ENCODE data around the gene RAD51D.

RAD51D gene

DNA sequence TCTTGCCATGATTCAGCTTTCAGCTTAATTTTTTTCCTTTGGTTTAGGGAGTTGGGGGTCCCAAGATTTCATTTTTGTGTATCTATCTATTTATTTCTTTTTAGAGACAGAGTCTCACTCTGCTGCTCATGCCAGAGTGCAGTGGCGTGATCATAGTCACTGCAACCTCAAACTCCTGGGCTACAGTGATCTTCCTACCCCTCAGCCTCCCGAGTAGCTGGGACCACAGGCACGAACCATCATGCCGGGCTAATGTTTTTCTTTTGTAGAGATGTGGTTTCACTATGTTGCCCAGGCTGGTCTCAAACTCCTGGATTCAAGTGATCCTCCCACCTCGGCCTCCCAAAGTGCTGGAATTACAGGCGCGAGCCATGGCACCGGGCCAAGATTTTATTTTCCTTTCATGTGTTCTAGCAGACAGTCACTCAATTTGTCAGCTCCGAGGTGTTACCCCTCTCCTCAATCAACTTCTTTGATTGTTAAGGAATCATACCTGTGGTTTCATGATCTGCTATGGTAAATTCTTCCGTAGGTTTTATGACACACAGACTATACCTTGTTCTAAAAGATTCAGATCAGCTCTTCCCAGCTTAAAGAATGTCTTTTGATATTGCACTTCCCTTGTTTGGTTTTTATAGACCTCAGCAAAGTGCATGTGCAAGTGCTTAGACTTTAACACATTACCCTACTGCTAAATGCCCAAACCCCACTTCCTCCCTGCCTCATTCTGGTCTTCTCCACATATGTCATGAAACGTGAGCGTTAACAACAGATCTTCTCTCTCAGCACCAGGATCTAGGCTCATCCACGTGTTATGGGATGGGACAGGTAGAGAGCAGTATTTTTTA lies 40.9 kb upstream of the RAD51D start:
- Histone ChIP-seq H2BK12ac (ENCODE audit: low read length in 2 of 2) (no peak overlapping the region), H4K8ac (ENCODE audit: low read length) (no peak overlapping the region), H4K91ac (ENCODE audit: low read length) (no peak overlapping the region), H3K18ac (ENCODE audit: low read depth in 1 of 2, low read length in 2 of 2) (no peak overlapping the region), H3K4me1 (ENCODE audit: control insufficient read depth, insufficient read depth, low read depth, low read length) (no peaks in the 10 kb centered on the region), H3K79me1 (replicated peaks; ENCODE audit: low read length, poor library complexity, severe bottlenecking) (no peaks in the 10 kb centered on the region), H3K9ac (ENCODE audit: low read length) (no peak overlapping the region), H3K14ac (ENCODE audit: low read length in 2 of 2) (no peak overlapping the region), H3K23ac (ENCODE audit: low read length in 2 of 2) (no peak overlapping the region), H3K4me2 (ENCODE audit: low read length, poor library complexity, severe bottlenecking) (no peak overlapping the region), H3K27ac (ENCODE audit: low read length, poor library complexity, severe bottlenecking) (no peak overlapping the region), H3K4me3 (ENCODE audit: insufficient read depth in 1 of 2, low read depth in 1 of 2, low read length in 2 of 2) (no peak overlapping the region), H3K9me3 (ENCODE audit: control insufficient read depth, low read length) (no peaks in the 10 kb centered on the region), H3K27me3 (ENCODE audit: control insufficient read depth in 1 of 2, insufficient read depth in 1 of 2, low read length in 2 of 2) (peaks cover 21 to 23% of the 10 kb centered on the region in 2 experiments), H3K36me3 (ENCODE audit: control insufficient read depth in 1 of 2, insufficient read depth in 2 of 2, low read depth in 1 of 2, low read length in 2 of 2) (no peaks in the 10 kb centered on the region), H2AK5ac (ENCODE audit: low read length, severe bottlenecking) (no peak overlapping the region), H2BK120ac (ENCODE audit: low read depth, low read length) (no peak overlapping the region), H2BK15ac (ENCODE audit: low read depth, poor library complexity, severe bottlenecking) (no peak overlapping the region), H3K4ac (ENCODE audit: low read depth in 1 of 2, low read length in 2 of 2) (no peak overlapping the region), H2AFZ (ENCODE audit: low read depth, low read length) (no peak overlapping the region), H2BK5ac (ENCODE audit: low read depth, low read length, poor library complexity, severe bottlenecking) (no peak overlapping the region)
- WGBS = 77% methylated on average over 13 of the region's 13 CpGs
- no peak for DNase-seq

DNA sequence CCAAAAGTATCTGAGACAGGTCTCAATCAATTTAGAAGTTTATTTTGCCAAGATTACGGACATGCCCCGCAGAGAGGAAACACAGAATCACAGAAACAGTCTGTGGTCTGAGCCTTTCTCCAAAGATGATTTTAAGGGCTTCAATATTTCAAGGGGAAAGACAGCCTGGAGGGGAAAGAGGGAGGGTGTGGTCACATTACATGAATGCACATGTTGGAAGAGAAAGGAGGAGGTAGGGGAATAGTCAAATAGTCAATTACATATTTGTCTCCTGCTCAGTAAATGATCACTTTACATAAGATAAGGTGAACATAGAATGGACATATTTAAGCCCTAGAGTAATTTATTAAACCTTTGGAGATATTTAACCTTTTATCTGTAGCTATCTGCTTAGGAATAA lies 40.3 kb upstream of the RAD51D start:
- no peak overlapping the region for H3K14ac ChIP-seq (ENCODE audit: low read length in 2 of 2)
- H3K27ac ChIP-seq (ENCODE audit: low read length, poor library complexity, severe bottlenecking) = no peak overlapping the region
- no peak overlapping the region for H3K4me2 ChIP-seq (ENCODE audit: low read length, poor library complexity, severe bottlenecking)
- no peak overlapping the region for H3K18ac ChIP-seq (ENCODE audit: low read depth in 1 of 2, low read length in 2 of 2)
- H4K91ac ChIP-seq (ENCODE audit: low read length) = no peak overlapping the region
- no peaks in the 10 kb centered on the region for H3K9me3 ChIP-seq (ENCODE audit: control insufficient read depth, low read length)
- H3K9ac ChIP-seq (ENCODE audit: low read length) = no peak overlapping the region
- WGBS = 76% methylated on average over 2 of the region's 2 CpGs
- H3K79me1 ChIP-seq (replicated peaks; ENCODE audit: low read length, poor library complexity, severe bottlenecking) = no peaks in the 10 kb centered on the region
- H3K36me3 ChIP-seq (ENCODE audit: control insufficient read depth in 1 of 2, insufficient read depth in 2 of 2, low read depth in 1 of 2, low read length in 2 of 2) = no peaks in the 10 kb centered on the region
- no peak overlapping the region for H2BK15ac ChIP-seq (ENCODE audit: low read depth, poor library complexity, severe bottlenecking)
- H2BK12ac ChIP-seq (ENCODE audit: low read length in 2 of 2) = no peak overlapping the region
- no peak overlapping the region for H3K4ac ChIP-seq (ENCODE audit: low read depth in 1 of 2, low read length in 2 of 2)
- DNase-seq = no peak
- no peak overlapping the region for H3K23ac ChIP-seq (ENCODE audit: low read length in 2 of 2)
- peaks cover 21 to 23% of the 10 kb centered on the region in 2 experiments for H3K27me3 ChIP-seq (ENCODE audit: control insufficient read depth in 1 of 2, insufficient read depth in 1 of 2, low read length in 2 of 2)
- no peaks in the 10 kb centered on the region for H3K4me1 ChIP-seq (ENCODE audit: control insufficient read depth, insufficient read depth, low read depth, low read length)
- H2AFZ ChIP-seq (ENCODE audit: low read depth, low read length) = no peak overlapping the region
- H2AK5ac ChIP-seq (ENCODE audit: low read length, severe bottlenecking) = no peak overlapping the region
- H2BK120ac ChIP-seq (ENCODE audit: low read depth, low read length) = no peak overlapping the region
- no peak overlapping the region for H3K4me3 ChIP-seq (ENCODE audit: insufficient read depth in 1 of 2, low read depth in 1 of 2, low read length in 2 of 2)
- no peak overlapping the region for H4K8ac ChIP-seq (ENCODE audit: low read length)
- no peak overlapping the region for H2BK5ac ChIP-seq (ENCODE audit: low read depth, low read length, poor library complexity, severe bottlenecking)

DNA sequence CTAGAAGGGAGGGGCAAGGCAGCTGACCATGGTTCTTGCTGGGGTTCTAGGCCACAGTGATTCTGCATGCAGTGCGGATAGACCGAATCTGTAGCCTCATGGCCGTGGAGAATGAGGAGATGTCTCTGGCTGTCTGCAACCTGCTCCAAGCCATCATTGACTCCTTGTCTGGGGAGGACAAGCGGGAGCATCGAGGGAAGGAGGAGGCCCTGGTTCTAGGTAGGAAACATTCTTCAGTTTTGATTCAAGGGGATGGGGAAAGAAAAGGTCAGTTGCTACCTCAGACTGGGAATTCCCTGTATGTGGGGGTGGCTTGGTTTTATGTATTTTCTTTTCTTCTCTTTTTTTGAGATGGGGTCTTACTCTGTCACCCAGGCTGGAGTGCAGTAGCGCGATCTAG lies 35.6 kb upstream of the RAD51D start:
- Histone ChIP-seq H3K4me2 (ENCODE audit: low read length, poor library complexity, severe bottlenecking) (no peak overlapping the region), H3K4me1 (ENCODE audit: control insufficient read depth, insufficient read depth, low read depth, low read length) (no peaks in the 10 kb centered on the region), H3K9ac (ENCODE audit: low read length) (no peak overlapping the region), H3K18ac (ENCODE audit: low read depth in 1 of 2, low read length in 2 of 2) (no peak overlapping the region), H2BK120ac (ENCODE audit: low read depth, low read length) (no peak overlapping the region), H2AFZ (ENCODE audit: low read depth, low read length) (no peak overlapping the region), H4K8ac (ENCODE audit: low read length) (no peak overlapping the region), H3K4me3 (ENCODE audit: insufficient read depth in 1 of 2, low read depth in 1 of 2, low read length in 2 of 2) (no peak overlapping the region), H3K27ac (ENCODE audit: low read length, poor library complexity, severe bottlenecking) (no peak overlapping the region), H3K14ac (ENCODE audit: low read length in 2 of 2) (no peak overlapping the region), H3K4ac (ENCODE audit: low read depth in 1 of 2, low read length in 2 of 2) (no peak overlapping the region), H2BK15ac (ENCODE audit: low read depth, poor library complexity, severe bottlenecking) (no peak overlapping the region), H4K91ac (ENCODE audit: low read length) (no peak overlapping the region), H2AK5ac (ENCODE audit: low read length, severe bottlenecking) (no peak overlapping the region), H2BK12ac (ENCODE audit: low read length in 2 of 2) (no peak overlapping the region), H2BK5ac (ENCODE audit: low read depth, low read length, poor library complexity, severe bottlenecking) (no peak overlapping the region), H3K9me3 (ENCODE audit: control insufficient read depth, low read length) (no peaks in the 10 kb centered on the region), H3K27me3 (ENCODE audit: control insufficient read depth in 1 of 2, insufficient read depth in 1 of 2, low read length in 2 of 2) (peaks cover 15% of the 10 kb centered on the region in 2 experiments), H3K79me1 (replicated peaks; ENCODE audit: low read length, poor library complexity, severe bottlenecking) (no peaks in the 10 kb centered on the region), H3K23ac (ENCODE audit: low read length in 2 of 2) (peak overlapping the region in 1 of 2 experiments; percentile 48), H3K36me3 (ENCODE audit: control insufficient read depth in 1 of 2, insufficient read depth in 2 of 2, low read depth in 1 of 2, low read length in 2 of 2) (no peaks in the 10 kb centered on the region)
- no peak for DNase-seq
- 82% methylated on average over 5 of the region's 7 CpGs for WGBS

DNA sequence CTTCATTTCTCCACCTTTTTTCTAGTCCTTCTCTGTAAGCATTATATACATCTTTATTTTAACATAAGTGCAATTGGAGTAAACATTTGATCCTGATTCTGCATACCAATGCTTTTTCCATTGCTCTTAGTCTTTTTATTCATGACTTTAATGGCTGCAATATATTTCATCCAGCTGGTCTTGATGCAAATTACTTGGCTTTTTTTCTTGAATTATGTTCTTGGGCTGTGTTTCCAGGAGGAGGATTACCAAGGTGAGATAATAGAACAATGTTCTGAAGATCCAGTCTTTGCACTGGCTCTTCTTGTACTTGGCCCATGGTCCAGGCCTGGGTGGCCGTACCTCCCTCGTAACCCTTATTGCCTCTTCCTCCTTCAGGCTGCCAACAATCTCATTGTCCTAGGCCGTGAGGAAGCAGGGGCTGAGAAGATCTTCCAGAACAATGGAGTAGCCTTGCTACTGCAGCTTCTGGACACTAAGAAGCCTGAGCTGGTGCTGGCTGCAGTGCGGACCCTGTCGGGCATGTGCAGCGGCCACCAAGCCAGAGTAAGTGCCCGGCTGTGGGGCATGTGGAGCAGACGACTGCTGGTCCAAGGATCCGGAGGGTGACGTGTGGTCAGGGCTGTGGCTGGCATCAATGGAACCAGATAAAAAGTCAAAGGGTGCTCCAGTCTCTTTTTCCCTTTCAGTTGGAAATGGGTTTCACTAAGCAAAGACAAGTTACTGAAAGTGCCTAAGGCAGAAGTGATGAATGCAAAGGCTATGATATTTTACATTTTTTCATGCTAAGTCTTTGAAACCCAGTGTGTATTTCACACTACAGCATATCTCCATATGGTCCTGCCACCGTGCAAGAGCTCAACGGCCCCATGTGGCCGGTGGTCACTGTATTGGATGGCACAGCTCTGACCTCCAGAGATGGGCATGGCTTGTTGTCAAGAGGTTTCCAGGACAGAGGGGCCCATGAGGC lies 34.8 kb upstream of the RAD51D start:
- H2BK5ac ChIP-seq (ENCODE audit: low read depth, low read length, poor library complexity, severe bottlenecking) = no peak overlapping the region
- no peak overlapping the region for H3K9ac ChIP-seq (ENCODE audit: low read length)
- H3K79me1 ChIP-seq (replicated peaks; ENCODE audit: low read length, poor library complexity, severe bottlenecking) = no peaks in the 10 kb centered on the region
- H3K4me3 ChIP-seq (ENCODE audit: insufficient read depth in 1 of 2, low read depth in 1 of 2, low read length in 2 of 2) = no peak overlapping the region
- H3K36me3 ChIP-seq (ENCODE audit: control insufficient read depth in 1 of 2, insufficient read depth in 2 of 2, low read depth in 1 of 2, low read length in 2 of 2) = no peaks in the 10 kb centered on the region
- no peak overlapping the region for H4K8ac ChIP-seq (ENCODE audit: low read length)
- no peak overlapping the region for H3K18ac ChIP-seq (ENCODE audit: low read depth in 1 of 2, low read length in 2 of 2)
- peaks cover 15 to 18% of the 10 kb centered on the region in 2 experiments for H3K27me3 ChIP-seq (ENCODE audit: control insufficient read depth in 1 of 2, insufficient read depth in 1 of 2, low read length in 2 of 2)
- H3K27ac ChIP-seq (ENCODE audit: low read length, poor library complexity, severe bottlenecking) = no peak overlapping the region
- H2AK5ac ChIP-seq (ENCODE audit: low read length, severe bottlenecking) = no peak overlapping the region
- no peak overlapping the region for H2AFZ ChIP-seq (ENCODE audit: low read depth, low read length)
- no peak overlapping the region for H3K14ac ChIP-seq (ENCODE audit: low read length in 2 of 2)
- no peaks in the 10 kb centered on the region for H3K9me3 ChIP-seq (ENCODE audit: control insufficient read depth, low read length)
- no peak overlapping the region for H2BK12ac ChIP-seq (ENCODE audit: low read length in 2 of 2)
- H3K4me2 ChIP-seq (ENCODE audit: low read length, poor library complexity, severe bottlenecking) = no peak overlapping the region
- H4K91ac ChIP-seq (ENCODE audit: low read length) = no peak overlapping the region
- no peak overlapping the region for H2BK120ac ChIP-seq (ENCODE audit: low read depth, low read length)
- 89% methylated on average over 13 of the region's 13 CpGs for WGBS
- H3K4ac ChIP-seq (ENCODE audit: low read depth in 1 of 2, low read length in 2 of 2) = no peak overlapping the region
- no peak overlapping the region for H2BK15ac ChIP-seq (ENCODE audit: low read depth, poor library complexity, severe bottlenecking)
- no peaks in the 10 kb centered on the region for H3K4me1 ChIP-seq (ENCODE audit: control insufficient read depth, insufficient read depth, low read depth, low read length)
- peak overlapping the region in 1 of 2 experiments; percentile 48 for H3K23ac ChIP-seq (ENCODE audit: low read length in 2 of 2)
- DNase-seq = no peak

Measured in mesenchymal stem cell (in vitro differentiated cells and primary cell).